HG03469 (cell line): ENCODE data around the gene SLC26A11.
"Not testable (repeated sequence)": the region's sequence is repeated elsewhere in the genome, so short reads cannot be mapped to it uniquely, and the experiment has no call there.

Experiments used
- ATAC-seq: cut with Tn5 transposase; IDR thresholded peaks from one replicate; pipeline ENCODE4 v1.9.1; 2021; ENCODE audit warnings: mild to moderate bottlenecking, moderate library complexity, moderate number of reproducible peaks; ENCODE audit not compliant: unreplicated experiment

The SLC26A11 gene

DNA sequence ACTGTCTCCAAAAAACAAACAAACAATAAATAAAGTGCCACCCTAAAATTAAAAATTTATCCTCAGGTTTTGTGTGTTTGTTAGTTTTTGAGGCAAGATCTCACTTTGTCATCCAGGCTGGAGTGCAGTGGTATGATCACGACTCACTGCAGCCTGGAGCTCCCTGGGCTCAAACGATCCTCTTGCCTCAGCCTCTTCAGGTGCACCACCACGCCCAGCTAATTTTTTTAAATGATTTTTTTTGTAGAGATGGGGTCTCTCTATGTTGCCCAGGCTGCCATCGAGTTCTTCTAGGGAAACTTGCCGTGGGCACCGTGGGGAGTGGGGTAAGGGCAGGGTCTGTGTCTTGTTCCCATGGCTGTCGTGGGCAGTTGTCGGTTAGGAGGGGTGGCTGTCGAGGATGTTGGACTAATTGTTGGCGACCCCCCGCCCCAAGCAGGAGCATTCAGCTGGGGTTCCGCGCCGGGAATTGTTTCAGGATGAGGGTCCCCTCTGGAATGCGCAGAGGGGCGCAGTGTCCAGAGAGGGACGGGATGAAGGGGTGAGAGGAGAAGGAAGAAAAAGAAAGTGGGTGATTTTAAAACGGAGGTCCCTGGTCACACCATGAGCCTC, 39.3 kb downstream of the SLC26A11 start:
- ATAC-seq, result no peak

DNA sequence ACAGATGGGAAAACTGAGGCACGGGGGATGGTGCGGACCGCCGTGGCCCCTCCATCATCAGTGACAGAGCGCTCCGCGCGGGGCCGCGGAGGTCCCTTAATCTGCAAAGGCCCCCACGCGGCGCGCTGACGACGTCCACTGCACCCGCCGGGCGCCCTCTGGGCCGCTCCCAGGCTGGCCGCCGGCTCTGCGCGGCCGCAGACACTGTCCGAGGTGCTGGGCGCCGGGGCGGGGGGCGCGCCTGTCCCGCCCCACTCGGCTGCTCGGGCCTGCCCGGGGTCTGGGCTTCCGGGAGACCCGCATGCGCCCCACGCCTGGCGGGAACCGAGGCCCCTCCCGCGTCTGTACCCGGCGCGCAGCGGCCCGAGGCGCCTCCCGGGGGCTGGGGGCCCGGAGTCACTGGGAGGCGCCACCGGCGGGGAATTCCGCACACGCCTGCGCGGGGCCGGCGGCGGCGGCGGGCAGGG, 39.9 kb downstream of the SLC26A11 start:
- no peak for ATAC-seq

DNA sequence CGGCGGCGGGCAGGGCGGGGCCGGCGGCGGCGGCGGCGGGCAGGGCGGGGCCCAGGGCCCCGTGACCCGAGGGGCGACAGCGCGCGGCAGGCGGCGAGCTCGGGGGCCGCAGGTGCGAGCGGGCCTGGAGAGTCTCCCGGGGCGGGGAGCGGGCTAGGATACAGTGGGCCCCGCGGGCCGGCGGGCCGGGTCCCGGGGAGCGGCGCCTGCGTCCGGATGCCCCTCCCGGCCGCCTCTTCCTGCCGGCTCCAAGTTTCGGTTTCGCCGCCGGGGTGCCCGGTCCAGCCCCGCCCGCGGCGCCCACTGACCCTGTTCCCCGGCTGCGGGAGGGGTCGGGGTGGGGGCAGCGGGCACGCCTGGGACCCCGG, 40.5 kb downstream of the SLC26A11 start, which contains the start of gene RNF213:
Gene RNF213, plus strand, starts transcription at position 62 of the 368 bp plus-strand sequence. CDS start 2,830 bp downstream, outside the sequence.
- no peak for ATAC-seq

DNA sequence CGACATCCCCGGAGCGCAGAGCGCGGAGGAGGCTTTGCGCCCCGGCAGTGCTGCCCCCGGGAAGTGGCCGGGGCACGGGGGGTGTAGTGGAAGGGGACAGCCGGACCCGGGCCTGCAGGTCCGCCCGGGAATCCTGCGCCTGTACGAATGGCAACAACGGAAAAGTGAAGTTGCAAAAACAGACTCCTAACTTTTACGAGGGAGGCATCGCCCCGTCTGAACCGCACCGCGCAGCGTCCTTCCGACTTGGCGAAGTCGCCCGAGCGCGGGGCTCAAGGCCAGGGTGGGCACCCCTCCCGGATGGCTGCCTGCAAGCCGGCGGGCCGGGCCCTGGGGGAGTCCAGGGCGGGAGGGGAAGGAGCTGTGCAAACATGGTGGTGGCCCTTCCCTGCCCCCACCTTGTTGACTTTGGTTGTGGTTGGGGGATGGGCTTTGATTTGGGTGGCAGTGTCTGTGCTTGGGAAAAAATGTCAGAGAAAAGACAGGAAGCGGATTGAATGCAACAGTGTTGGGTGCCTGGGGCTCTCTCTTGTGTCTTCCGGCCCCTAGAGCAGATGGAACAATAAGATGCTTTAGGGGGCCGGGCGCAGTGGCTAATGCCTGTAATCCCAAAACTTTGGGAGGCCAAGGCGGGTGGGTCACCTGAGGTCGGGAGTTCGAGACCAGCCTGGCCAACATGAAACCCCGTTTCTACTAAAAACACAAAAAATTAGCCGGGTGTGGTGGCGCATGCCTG, 41.1 kb downstream of the SLC26A11 start:
- ATAC-seq, result no peak

DNA sequence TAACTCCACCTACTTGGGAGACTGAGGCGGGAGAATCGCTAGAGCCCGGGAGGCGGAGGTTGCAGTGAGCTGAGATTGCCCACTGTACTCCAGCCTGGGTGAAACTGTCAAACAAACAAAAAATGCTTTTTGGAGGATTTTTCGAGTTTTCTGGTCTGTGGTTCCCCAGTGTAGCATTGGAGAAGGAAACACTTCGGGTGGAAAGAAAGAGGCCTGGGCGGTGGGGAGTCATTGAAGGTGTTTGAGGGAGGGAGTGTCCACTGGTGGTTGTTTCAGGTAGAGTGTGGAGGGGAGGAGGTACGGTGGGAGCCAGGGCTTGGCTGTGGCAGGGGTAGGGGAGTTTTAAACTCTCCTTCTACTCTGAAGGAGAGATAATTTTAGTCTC, 41.7 kb downstream of the SLC26A11 start:
- ATAC-seq, result no peak

DNA sequence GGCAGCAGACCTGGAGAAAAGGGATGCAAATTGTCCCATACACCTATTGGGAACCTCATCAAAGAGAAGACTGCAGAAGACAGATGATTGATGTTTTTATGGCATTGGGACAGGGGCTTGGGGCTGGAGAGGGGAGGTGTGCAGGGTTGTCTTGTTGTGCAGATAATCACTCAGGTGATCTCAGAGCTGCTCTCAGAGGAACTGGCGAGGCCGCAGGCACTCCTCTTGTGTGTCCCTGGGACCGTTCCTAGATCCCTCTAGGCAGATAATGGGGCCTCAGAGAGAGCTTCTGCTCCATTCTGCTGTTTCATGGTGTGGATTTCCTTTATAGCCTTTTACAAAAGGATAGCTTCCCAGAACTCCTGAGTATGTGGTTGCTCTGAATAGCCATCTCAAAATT, 42.1 kb downstream of the SLC26A11 start:
- no peak for ATAC-seq

DNA sequence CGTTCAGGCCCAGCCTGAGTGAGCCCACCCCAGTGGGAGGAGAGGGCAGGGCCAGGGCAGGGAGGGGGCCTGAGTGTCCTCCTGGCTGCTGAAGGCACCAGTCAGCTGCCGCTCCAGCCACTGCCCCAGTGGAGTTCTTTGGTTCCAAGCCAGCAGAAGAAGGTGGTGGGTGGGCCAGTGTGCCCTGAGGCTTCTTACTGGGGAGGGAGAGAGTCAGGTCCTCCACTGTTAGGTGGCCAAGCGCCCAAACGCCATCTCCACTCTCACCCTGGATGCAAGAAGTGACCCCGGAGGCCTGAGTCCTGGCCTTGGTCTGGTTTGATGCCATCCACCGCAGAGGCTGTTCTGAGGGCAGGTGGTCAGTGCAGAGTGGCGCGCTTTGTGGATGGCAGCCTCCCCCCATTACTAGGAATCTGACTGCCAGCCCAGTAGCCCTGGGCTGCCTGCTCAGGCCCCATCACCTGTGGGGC, 42.6 kb downstream of the SLC26A11 start:
- ATAC-seq, result no peak

DNA sequence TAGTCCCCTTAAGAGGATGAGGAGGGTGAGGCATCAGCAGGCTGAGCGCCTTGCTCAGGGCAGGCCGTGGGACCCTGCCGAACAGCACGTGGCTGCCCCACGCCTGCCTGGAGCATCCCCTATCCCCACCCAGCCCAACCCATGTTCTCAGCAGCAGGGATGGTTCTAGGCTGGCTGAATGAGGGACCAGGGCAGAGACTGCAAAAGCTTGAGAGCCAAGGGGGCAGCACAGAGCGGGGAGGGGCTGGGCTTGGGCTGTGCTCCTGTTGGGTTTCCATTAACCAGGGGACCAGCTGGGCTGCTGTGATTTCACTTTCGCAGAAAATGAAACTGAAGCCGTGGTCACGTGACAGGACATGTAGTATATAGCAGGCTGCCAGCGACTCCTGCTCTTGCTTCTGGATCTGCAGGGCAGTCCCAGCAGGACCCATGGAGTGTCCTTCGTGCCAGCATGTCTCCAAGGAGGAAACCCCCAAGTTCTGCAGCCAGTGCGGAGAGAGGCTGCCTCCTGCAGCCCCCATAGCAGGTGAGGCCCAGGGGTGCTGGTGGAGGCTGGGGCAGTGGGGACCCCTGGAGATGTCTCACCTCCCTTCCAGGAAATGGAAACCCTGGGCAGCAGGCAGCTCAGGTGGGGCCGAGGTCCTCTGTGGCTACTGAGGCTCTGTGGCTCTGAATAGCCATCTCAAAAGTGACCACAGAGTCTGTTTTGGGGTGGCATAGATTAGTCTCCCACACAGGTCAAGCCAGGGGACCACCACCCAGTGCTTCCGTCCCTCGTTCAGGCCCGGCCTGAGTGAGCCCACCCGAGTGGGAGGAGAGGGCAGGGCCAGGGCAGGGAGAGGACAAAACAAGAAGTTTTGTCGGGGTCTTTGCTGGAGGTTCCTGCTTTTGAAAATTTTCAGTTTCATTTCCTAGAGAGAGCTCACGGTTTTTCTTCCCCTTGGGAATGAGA, 43.3 kb downstream of the SLC26A11 start:
- no peak for ATAC-seq

DNA sequence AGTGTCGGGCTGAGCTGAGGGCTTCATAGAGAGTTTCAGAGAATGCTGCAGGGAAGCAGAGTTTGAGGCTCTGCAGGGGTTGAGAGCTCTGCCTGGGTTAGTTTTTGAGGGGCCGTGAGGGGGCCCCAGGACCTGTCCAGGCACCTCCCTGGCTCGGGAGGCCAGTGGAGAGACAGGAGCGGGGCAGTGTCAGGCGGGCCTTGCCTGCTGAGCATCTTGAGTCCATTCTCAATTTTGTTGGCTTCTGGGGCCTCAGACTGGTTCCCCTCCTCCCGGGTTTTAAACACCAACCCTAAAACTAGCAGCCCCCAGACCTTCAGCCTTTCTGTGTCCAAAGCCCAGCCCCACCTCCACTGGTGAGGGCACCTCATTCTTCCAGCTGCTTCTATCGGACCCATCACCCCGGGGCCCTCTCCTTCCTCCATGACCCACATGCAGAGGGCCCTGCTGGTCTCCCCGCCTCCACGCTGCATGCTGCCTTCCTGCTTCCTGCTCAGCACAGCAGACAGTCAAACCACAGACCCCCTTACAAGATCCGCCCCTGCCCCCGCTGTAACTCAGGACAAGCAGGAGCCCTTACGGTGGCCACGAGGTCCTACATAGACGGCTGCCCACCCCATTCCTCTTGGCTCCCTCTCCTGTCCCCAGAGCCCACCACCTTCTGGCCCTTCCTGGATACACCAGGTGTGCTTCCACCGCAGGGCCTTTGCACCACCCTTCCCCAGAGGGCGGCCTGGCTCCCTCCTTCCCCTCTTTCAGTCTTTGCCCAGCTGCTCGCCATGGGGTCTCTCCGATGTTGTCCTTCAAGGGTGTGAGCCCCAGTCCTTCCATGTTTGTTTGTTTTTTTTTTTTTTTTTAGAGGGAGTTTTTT, 44.2 kb downstream of the SLC26A11 start:
- ATAC-seq, result no peak

DNA sequence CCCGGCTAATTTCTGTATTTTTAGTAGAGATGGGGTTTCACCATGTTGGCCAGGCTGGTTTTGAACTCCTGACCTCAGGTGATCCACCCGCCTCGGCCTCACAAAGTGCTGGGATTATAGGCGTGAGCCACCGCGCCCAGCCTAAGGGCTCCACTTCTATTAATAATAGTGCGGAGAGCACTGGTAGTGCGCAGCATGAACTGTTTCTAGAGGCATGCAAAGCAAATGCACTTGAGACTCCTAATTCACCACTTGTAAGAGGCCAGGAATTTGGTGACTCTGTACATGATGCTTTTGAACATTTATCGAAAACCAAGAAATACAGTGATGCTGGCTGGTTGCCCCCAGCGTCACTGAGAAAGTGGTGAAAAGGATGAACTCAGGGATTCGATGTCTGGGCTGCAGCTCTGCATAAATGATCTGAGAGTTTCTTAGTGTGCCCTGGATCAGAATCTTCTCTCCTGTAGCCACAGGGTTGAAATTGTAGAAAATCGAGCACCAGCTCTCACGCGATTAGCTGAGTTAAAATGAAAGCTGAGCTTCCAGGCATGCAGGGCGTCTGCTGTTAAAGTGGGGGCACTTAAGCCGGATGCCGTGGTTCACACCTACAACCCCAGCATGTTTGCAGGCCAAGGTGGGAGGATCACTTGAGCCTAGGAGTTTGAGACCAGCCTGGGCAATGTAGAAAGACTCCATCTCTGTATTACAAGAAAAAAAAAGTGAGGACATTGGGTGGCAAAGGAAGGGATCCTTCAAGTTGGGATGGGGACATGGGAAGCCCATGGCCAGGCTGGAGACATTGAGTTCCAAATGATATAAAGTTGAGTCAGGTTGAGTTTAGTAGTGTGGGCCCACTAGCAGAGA, 45.2 kb downstream of the SLC26A11 start:
- peak; percentile 27 for ATAC-seq

DNA sequence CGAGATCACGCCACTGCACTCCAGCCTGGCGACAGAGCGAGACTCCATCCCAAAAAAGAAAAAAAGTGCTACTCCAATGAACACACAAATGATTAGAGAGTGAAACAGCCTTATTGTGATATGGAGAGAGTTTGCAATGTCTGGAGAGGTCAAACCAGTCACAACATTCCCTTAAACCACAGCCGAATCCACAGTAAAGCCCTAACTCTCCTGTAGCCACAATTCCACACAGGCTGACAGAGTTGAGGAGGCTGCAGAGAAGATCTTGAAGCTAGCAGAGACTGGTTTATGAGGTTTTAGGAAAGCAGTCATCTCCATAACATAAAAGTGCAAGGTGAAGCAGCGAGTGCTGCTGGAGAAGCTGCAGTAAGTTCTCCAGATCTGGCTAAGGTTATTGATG, 47.2 kb downstream of the SLC26A11 start:
- no peak for ATAC-seq

DNA sequence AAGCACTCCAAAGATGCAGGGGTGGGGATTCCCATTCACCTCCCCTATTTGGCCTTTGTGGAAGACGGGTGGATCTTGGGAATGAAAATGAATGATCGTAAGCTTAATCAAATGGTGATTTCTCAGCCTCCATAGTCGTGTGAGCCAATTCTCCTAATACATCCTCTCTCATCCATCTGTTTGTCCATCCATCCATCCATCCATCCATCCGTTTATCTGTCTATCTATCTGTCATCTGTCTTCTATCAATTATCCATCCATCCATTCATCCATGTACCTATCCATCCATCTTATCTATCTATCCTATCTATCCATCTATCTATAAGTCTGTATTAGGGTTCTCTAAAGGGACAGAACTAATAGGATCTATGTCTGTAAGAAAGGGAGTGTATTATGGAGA, 48.2 kb downstream of the SLC26A11 start:
- no peak for ATAC-seq

DNA sequence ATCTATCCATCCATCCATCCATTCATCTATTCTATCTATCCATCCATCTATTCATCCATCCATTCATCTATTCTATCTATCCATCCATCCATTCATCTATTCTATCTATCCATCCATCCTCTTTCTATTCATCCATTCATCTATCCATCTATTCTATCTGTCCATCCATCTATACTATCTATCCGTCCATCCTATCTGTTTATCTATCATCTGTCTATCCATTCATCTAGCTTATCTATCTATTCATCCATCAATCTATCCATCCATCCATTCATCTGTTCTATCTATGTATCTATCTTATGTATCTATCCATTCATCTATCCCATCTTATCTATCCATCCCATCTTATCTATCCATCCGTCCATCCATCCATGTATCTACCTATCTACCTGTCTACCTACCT, 49.2 kb downstream of the SLC26A11 start:
- no peak for ATAC-seq

DNA sequence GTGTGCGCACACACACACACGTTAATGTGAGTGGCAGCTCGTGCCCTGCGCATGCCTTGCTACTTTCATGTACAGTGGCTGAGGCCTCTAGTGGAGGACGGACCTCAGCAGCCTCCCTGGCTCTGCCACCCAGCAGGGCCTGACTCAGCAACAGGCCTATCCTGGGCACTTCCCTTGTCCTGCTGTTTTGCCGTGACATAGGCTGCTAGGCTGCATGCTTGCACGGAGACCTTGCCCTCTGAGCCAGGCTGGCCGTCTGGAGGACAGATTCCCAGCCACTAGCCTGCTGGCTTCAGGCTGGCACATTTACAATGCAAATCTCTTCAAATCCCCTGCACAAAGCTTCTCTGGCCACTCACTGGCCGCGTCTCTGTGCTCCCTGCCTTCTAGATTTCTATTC, 49.9 kb downstream of the SLC26A11 start:
- ATAC-seq, result no peak

DNA sequence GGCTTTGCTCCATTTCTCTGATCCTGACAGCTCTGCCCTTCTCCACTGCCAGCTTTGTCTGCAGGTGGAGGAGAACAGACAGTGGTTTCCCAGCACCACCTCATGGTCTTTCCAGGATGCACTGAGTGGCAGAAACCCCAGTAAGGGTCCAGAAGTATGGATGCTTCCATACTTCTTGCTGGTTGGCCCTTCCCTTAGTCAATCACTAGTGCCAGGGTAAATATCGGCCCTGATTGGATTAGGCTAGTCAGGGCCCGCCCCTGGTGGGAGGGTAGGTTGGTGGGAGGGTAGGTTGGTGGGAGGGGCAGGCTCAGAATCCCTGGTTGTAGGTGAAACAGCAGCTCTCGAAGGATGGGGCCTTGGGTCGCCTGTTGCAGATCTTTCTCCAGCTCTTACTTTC, 50.6 kb downstream of the SLC26A11 start:
- no peak for ATAC-seq

DNA sequence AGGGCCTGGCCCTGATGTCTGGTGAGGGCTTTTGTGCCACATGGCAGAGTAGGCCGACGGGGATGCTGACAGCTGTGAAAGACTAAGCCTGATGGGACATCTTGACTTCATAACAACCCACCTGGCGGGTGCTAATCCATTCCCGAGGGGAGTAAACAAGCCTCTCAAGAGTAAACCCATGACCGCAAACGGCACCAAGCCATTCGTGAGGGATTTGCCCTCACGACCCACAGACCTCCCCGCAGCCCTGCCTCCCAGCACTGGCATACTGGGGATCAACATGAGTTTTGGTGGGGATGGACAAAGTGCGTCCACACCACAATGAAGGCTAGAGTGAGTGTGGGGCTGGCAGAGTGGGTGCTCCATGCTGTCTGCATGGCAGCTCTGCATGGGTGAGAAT, 52.1 kb downstream of the SLC26A11 start:
- no peak for ATAC-seq

DNA sequence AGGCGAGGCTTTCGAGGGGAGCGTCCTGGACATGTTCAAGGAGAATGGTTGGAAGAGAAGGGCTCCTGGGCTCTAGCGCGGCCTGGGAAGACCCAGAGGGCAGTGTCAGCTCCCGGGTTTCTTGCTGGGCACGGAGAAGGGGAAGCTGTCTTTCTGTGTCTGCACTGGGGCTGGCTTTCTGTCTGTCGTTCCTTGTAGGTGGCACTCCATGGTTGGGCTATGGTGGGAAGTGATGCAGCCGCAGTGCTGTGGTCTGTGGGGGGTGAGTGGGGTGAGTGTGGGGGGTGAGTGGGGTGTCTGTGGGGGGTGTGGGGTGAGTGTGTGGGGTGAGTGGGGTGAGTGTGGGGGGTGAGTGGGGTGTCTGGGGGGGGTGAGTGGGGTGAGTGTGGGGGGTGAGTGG, 54.1 kb downstream of the SLC26A11 start:
- ATAC-seq, result no peak

DNA sequence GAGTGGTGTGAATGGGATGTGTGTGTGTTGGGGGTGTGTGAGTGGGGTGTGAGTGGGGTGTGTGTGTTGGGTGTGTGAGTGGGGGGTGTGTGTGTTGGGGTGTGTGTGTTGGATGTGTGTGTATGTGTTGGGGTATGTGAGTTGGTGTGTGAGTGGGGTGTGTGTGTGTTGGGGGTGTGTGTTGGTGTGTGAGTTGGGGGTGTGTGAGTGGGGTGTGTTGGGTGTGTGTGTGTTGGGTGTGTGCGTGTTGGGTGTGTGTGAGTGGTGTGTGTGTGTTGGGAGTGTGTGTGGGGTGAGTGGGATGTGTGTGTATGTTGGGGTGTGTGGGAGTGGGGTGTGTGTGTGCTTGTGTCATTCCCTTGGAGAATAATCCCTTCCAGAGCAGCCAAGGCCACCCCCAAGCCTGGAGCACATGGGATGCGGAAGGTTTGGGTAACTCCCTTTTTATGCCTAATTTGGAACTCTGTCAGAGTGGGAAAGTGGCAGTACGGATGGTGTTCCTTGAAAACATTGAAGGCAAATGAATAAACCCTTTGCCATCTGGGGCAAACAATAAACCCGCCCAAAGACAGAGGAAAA, 54.7 kb downstream of the SLC26A11 start:
- ATAC-seq, result no peak

DNA sequence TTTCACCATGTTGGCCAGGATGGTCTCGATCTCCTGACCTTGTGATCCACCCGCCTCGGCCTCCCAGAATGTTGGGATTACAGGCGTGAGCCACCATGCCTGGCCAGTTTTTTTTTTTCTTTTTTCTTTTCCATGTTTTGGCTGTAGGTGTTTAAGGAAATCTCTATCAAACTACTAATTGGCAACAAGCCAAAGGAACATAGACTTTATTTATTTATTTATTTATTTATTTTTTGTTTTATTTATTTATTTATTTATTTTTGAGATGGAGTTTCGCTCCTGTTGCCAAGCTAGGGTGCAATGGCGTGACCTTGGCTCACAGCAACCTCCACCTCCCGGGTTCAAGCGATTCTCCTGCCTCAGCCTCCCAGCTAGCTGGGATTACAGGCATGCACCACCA, 55.6 kb downstream of the SLC26A11 start:
- not testable (repeated sequence) for ATAC-seq
